Panc1 (cell line): ENCODE data around the gene TSPAN4. TPM values are rescaled to one million over a fixed set of nuclear protein-coding genes. Genes with fewer than 3 reads are reported as not detected.

Experiments used
- ATAC-seq: fragments of 200-7000 bp; cut with Tn5 transposase; 2 replicates; pipeline ENCODE4 v1.9.1; 2020; ENCODE audit warnings: mild to moderate bottlenecking, moderate library complexity
- BruUV-seq: library from RNA; stranded (reverse); fragments of 400-500 nt; replicated peaks from 2 replicates; lab custom pipeline; 2021; lab: Mats Ljungman, UMichigan
- CTCF ChIA-PET: fragments of 300-600 bp; sonication (Branson Sonifier 250); formaldehyde crosslinking; loops from one replicate; lab custom pipeline; 2022; ENCODE audit warnings: antibody characterized with exemption; lab: Charles Lee
- POLR2A ChIA-PET: fragments of 300-600 bp; sonication (Branson Sonifier 250); formaldehyde crosslinking; loops from one replicate; lab custom pipeline; 2022; ENCODE audit warnings: antibody characterized with exemption; lab: Charles Lee
- DNase-seq: peaks from one replicate; pipeline ENCODE4 v3.0.0-alpha.2; 2010; ENCODE audit warnings: low read depth, low spot score
- H3K27ac ChIP-seq: 2 replicates; pipeline ENCODE4 v1.5.1; 2011; ENCODE audit warnings: mild to moderate bottlenecking, low read length, inconsistent platforms
- H3K27me3 ChIP-seq: fragments of 200-500 bp; sonication (Bioruptor generic); 2 replicates; pipeline ENCODE4 v1.6.0; 2014; ENCODE audit warnings: low read length, inconsistent platforms; ENCODE audit not compliant: control insufficient read depth, insufficient read depth
- H3K36me3 ChIP-seq: fragments of 200-500 bp; sonication (Bioruptor generic); 2 replicates; pipeline ENCODE4 v1.5.1; 2014; ENCODE audit warnings: inconsistent platforms, mild to moderate bottlenecking, low read length, moderate library complexity; ENCODE audit not compliant: control insufficient read depth, insufficient read depth
- H3K4me1 ChIP-seq: 2 replicates; pipeline ENCODE4 v1.5.1; 2011; ENCODE audit warnings: inconsistent platforms, mild to moderate bottlenecking, low read length, moderate library complexity; ENCODE audit not compliant: control insufficient read depth, insufficient read depth
- H3K4me3 ChIP-seq, 2 experiments: 2 replicates each; pipeline ENCODE4 v1.5.1; 2011 to 2012; ENCODE audit warnings: low read depth in 2 of 2, low read length in 2 of 2, mild to moderate bottlenecking in 2 of 2, inconsistent platforms in 1 of 2, moderate library complexity in 1 of 2
- H3K9me3 ChIP-seq: fragments of 200-500 bp; sonication (Bioruptor generic); 2 replicates; pipeline ENCODE4 v1.5.1; 2014; ENCODE audit warnings: low read depth, mild to moderate bottlenecking, inconsistent platforms, low read length, moderate library complexity; ENCODE audit not compliant: control insufficient read depth, insufficient read depth
- POLR2AphosphoS5 ChIP-seq: IDR thresholded peaks from 2 replicates; pipeline ENCODE4 v1.6.1; 2012; ENCODE audit warnings: mild to moderate bottlenecking, low read depth, low read length, moderate library complexity
- SIN3A ChIP-seq: IDR thresholded peaks from 2 replicates; pipeline ENCODE4 v1.6.1; 2012; ENCODE audit warnings: low read depth, mild to moderate bottlenecking, low read length, moderate library complexity, borderline replicate concordance; ENCODE audit not compliant: insufficient read depth
- TCF7L2 ChIP-seq: IDR thresholded peaks from 2 replicates; pipeline ENCODE4 v1.6.1; 2011; ENCODE audit warnings: mild to moderate bottlenecking, low read depth, low read length, inconsistent platforms
- in situ Hi-C: cut with HindIII; loops from 2 replicates; pipeline ENCODE4 v1.10.0; 2016; ENCODE audit warnings: low sequenced_read_pairs, low pct_unique_long_range_greater_than_20kb
- intact Hi-C: fragments of 100-400 bp; cut with micrococcal nuclease; formaldehyde crosslinking; loops from one replicate; pipeline ENCODE4 v1.10.0; 2022; ENCODE audit not compliant: unreplicated experiment
- total RNA-seq: library from RNA; stranded (reverse); gene quantifications from one replicate; pipeline ENCODE4 v1.2.1, GENCODE V29; 2021; ENCODE audit not compliant: unreplicated experiment
- TF ChIP-seq, protein P1 (sequence below), 2 experiments: IDR thresholded peaks; 2 replicates each; pipeline ENCODE4 v1.6.1; 2011 to 2012; ENCODE audit warnings: low read depth in 2 of 2, control low read depth in 1 of 2, low read length in 1 of 2, mild to moderate bottlenecking in 1 of 2, moderate library complexity in 1 of 2; ENCODE audit not compliant: insufficient read depth in 1 of 2
- TF ChIP-seq, protein P2 (sequence below): fragments of 450-650 bp; IDR thresholded peaks from 2 replicates; pipeline ENCODE4 v1.5.1; 2017; ENCODE audit warnings: mild to moderate bottlenecking

Gene TSPAN4
- total RNA-seq, 1 experiment from 2014 or later: 187 TPM

DNA sequence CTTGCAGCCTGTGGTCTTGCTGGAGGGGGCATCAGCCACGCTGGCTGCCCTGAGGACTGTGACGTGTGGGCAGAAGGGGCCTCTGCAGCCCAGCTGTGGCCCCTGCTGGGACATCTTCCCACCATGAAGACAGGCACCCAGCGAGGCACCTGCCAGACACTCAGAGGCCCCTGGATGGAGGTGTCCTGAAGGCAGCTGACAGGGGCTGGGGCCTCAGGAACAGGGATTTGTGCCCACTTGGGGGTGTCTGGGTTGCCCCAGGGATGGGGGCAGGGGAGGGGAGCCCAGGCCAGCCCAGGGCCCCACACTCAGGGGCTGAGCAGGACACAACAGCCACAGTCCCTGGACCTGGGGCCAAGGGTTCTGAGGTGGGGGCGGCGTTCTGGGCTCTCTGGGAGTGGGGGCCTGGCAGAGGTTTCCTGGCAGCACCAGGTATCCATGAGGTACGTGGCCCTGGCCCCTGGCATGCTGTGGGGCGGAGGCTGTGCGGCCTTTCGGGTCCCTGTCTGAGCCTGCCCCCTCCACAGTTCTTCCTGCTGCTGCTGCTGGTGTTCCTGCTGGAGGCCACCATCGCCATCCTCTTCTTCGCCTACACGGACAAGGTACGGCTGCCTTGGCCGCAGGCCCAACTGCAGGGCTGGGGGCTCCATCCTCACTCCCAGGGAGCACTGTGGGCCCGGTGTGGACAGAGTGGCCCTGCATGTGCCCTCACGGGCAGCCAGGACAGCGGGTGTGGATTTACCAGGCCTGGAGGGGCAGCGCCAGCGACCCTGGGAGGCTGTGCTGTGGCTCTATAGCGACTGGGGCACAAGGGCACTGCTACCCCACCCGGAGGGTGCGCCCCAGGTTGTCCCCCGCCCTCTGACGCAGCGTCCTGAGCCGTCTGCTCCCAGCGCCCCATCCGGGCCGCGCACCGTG lies 21.5 kb downstream of the TSPAN4 start:
- H3K27ac ChIP-seq: peak overlapping the region; percentile 18; the same call in 1 of the 2 replicates
- DNase-seq (no peak), ATAC-seq (no peak)
- intact Hi-C loops: no loop called here
- H3K4me3 ChIP-seq: no peak overlapping the region
- no peaks in the 10 kb centered on the region for H3K36me3 ChIP-seq
- H3K9me3 ChIP-seq: no peaks in the 10 kb centered on the region
- no peaks in the 10 kb centered on the region for H3K27me3 ChIP-seq
- H3K4me1 ChIP-seq: peaks cover 81% of the 10 kb centered on the region
- ChIA-PET CTCF (interaction anchor here (1.1 kb wide), 1 partner anchor 16 kb away, joined by 3 read pairs; no protein-coding TSS in a partner anchor), POLR2A (no interaction called here)
- no TSS peak for BruUV-seq
- in situ Hi-C loops: no loop called here
- no peak; the same call in 1 of the 2 replicates for TF ChIP-seq POLR2AphosphoS5
- TF ChIP-seq, protein P1, sequence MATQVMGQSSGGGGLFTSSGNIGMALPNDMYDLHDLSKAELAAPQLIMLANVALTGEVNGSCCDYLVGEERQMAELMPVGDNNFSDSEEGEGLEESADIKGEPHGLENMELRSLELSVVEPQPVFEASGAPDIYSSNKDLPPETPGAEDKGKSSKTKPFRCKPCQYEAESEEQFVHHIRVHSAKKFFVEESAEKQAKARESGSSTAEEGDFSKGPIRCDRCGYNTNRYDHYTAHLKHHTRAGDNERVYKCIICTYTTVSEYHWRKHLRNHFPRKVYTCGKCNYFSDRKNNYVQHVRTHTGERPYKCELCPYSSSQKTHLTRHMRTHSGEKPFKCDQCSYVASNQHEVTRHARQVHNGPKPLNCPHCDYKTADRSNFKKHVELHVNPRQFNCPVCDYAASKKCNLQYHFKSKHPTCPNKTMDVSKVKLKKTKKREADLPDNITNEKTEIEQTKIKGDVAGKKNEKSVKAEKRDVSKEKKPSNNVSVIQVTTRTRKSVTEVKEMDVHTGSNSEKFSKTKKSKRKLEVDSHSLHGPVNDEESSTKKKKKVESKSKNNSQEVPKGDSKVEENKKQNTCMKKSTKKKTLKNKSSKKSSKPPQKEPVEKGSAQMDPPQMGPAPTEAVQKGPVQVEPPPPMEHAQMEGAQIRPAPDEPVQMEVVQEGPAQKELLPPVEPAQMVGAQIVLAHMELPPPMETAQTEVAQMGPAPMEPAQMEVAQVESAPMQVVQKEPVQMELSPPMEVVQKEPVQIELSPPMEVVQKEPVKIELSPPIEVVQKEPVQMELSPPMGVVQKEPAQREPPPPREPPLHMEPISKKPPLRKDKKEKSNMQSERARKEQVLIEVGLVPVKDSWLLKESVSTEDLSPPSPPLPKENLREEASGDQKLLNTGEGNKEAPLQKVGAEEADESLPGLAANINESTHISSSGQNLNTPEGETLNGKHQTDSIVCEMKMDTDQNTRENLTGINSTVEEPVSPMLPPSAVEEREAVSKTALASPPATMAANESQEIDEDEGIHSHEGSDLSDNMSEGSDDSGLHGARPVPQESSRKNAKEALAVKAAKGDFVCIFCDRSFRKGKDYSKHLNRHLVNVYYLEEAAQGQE (IDR thresholded peaks at IDR 0.05; ENCODE audit: insufficient read depth in 1 of 2, low read depth in 2 of 2, low read length in 1 of 2): 0 out of 4 replicates have a peak, but pooled peaks of 1 of the 2 experiments have one; percentile 5

DNA sequence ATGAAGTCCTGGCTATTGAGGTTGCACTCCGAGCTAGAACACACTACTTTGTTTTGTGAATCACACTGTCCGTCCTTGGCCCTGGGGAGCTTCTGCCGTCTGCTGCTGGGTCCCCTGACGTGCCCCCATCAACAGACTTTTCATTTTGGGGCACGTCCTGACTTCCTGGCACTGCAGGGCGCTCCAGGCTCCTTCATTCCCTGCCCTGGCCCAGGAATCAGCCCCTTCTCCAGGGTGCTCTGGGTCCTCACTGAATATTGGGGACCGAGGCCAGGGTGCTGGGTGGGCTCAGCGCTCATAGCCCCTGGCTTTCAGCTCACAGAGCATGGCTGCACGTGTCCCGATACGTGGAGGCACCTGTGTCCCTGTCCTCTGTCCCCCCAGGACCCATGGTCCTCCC lies 22.2 kb downstream of the TSPAN4 start:
- CTCF ChIA-PET: no interaction called here
- POLR2A ChIA-PET: no interaction called here
- DNase-seq: no peak
- intact Hi-C loops: no loop called here
- Histone ChIP-seq H3K36me3 (no peaks in the 10 kb centered on the region), H3K27ac (peak overlapping the region; percentile 1; the same call in 1 of the 2 replicates), H3K4me3 (no peak overlapping the region), H3K9me3 (no peaks in the 10 kb centered on the region), H3K27me3 (no peaks in the 10 kb centered on the region), H3K4me1 (peaks cover 75% of the 10 kb centered on the region)
- TF ChIP-seq TCF7L2: no peak
- TF ChIP-seq, protein P2, sequence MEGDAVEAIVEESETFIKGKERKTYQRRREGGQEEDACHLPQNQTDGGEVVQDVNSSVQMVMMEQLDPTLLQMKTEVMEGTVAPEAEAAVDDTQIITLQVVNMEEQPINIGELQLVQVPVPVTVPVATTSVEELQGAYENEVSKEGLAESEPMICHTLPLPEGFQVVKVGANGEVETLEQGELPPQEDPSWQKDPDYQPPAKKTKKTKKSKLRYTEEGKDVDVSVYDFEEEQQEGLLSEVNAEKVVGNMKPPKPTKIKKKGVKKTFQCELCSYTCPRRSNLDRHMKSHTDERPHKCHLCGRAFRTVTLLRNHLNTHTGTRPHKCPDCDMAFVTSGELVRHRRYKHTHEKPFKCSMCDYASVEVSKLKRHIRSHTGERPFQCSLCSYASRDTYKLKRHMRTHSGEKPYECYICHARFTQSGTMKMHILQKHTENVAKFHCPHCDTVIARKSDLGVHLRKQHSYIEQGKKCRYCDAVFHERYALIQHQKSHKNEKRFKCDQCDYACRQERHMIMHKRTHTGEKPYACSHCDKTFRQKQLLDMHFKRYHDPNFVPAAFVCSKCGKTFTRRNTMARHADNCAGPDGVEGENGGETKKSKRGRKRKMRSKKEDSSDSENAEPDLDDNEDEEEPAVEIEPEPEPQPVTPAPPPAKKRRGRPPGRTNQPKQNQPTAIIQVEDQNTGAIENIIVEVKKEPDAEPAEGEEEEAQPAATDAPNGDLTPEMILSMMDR: no peak
- TF ChIP-seq, protein P1 (IDR thresholded peaks at IDR 0.05; ENCODE audit: insufficient read depth in 1 of 2, low read depth in 2 of 2, low read length in 1 of 2): no peak
- no peak for TF ChIP-seq SIN3A
- no peak for TF ChIP-seq POLR2AphosphoS5
- in situ Hi-C loops: no loop called here
- BruUV-seq: no TSS peak
- ATAC-seq: no peak
